RCC 7860 (cell line): ENCODE data around the gene PDCD10.

Source experiments
- DNase-seq: peaks from one replicate; pipeline ENCODE4 v3.0.0-alpha.2; 2015; ENCODE audit warnings: low spot score
- FAIRE-seq: peaks from 2 replicates; lab custom pipeline; 2012; peaks lifted over from hg19 to GRCh38; lab: Jason Lieb, UNC

The PDCD10 gene

DNA sequence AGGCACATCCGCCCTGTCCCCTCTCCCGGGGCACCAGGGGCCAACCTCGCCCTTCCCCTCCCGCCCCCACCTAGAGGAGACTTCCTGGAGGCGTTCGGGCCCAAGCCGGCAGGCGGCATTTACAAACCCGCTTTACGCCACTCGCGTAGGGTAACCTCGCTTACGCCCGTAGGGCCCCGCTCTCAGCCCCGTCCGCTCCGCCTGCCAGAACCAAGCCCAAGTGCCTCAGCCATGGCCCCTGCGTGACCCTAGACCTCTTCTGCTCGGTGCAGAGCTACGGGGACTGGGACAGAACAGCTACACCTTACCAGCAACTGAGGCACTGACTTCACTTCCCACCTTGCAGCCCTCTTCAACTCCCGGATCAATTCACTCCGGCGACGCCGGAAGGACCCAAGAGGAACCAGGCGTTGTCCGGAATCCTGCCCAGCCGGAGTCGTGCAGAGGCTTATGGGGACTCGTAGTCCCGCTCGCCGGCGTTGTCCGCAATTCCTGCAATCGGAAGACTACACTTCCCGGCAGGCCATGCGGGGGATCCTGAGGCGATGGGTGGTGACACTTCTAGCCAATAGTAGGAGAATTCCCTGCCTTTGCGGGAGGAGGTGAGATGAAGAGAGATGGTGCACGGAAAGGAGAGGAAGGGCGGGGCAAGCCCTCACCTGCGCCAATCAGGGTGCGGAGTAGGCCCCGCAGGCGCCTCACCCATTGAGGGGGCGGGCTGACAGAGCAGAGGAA, at the start of gene PDCD10:
Gene PDCD10, minus strand, starts transcription at position 395 of the 735 bp plus-strand sequence. CDS start 14,735 bp downstream, outside the sequence.
- peak; percentile 93 for FAIRE-seq

DNA sequence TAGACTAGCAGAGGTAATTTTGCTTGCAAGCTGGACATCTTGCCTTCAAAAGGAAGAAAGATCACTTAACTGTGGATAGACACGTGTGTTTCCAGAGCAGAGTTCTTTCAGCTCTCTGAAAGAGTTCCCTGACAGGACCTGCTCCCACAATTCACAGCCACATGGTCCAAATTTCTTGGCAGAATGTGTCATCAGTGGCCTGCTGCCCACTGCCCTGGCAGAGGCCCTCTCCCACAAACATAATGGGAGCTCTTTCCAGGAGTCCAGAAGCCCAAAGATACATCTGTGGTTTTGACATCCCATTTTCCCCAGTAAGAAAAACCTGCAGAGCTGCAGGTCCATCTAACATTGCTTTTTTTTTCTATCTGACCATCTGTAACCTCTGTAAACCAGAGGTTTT, 49.1 kb upstream of the PDCD10 start:
- DNase-seq = no peak
- FAIRE-seq = no peak

More for the DNA sequence above, at the start of gene PDCD10:
- peak; percentile 97 for DNase-seq

DNA sequence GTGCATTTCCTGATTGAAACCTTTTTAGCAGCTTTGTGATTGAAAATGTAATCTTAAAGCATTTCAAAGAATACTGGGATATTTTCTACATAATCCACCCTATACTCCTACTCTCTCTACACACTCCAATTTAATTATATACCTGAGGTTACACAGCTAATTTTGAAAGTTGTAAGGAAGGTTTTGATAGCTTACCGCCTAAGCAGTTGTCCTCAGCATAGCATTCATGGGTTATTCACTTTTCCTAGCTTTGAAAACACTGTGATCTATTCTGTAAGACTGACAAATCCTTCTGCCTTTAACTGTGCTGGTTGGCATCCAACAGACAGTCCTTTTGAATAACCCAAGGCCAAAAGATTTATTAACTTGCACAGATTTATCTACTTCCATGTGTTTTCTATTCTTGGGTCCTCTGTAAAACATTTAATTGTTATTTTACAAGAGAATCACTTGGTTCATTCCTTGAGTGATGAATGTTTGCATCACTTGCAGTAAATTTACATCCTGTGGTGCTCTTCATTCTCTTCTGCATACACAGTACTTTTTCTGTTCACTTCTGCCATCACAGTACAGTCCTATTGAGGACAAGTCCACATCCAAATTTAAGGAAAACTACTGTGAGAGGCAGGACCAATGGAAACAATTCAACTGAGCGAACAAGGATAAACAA, 45.7 kb upstream of the PDCD10 start:
- DNase-seq = no peak
- no peak for FAIRE-seq

DNA sequence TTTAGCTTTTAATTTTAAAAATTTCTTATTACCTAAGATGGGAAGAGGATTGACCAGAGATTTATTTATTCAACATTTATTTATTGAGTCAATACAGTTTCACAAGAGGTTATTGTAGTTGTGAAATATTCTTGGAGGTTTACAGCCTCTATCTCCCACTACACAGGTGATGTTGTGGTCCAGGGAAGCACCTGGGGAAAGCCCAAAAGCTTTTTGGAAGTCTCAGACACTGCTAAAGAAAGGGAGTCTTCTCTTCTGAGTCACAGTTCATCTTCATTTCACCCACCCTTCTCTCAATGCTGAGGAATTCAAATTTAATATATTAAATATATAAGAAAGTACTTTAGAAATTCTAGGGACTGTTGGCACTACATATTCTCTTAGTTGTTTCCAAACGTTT, 42.7 kb upstream of the PDCD10 start:
- FAIRE-seq = no peak

DNA sequence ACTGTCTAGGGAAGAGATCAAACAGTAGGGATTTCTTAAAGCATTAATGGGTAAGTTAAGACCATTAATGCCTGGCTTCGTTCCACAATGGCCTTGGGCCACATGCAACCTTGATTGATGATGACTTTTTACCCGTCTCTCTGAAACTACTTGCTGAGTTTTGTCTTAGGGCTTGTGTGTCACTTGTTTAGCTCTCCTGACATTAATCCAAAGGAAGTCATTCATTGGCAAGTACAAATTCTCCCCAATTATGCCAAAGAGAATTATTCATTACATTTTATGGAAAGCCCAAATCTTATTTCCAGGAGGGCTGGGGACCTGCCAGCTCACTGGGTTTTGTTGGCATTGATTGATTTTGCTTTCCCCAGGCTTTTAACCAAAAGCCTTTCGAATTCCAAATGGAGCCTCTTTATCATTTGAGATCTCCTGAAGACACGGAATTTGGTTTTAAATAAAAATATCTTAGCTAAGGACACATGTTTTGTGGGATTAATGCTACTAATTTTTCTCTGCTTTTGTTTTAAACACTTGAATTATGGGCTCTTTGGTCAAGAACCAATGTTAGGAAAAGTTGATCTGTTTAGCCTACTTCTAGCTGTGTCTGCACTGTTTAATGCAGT, 41.5 kb upstream of the PDCD10 start:
- FAIRE-seq (no peak), DNase-seq (no peak)

More for the DNA sequence above, 42.7 kb upstream of the PDCD10 start:
- no peak for DNase-seq

DNA sequence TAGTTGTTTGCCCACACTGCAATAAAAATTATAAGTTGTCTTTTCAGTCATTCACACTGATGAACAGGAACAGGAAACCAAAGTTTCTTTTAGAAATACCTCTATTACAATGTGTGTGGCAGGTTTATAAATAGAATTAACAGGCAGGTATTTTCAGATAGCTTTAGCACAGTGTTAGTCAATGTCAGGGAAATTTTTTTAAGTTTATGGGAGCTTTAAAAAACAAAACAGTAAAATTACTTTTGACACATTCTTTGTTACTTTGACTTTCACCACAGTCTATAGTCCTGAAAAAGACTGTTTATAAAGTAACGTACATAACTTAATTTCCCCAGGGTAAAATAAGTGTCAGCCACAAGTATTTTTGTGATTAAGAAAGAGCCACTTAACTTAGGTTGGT, 38.9 kb upstream of the PDCD10 start:
- DNase-seq = no peak
- no peak for FAIRE-seq

DNA sequence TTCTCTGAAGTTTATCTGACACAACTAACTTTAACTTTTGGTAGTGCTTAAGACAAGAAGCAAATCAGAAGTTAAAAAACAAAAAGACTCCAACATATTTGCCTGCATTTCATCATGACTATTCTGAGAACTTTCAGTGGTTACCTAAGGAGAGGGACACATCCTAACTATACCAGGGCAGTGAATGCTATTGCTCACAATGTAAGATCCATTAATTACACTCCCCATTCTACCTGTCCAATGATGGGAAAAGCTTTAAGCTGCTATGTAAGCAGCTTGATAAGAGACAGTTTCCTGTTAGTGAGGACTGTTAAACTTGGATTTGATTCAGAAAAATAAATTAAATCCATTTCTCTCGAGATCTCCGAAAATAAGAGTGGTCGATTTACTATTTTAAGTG, 38.3 kb upstream of the PDCD10 start:
- FAIRE-seq = no peak
- no peak for DNase-seq

DNA sequence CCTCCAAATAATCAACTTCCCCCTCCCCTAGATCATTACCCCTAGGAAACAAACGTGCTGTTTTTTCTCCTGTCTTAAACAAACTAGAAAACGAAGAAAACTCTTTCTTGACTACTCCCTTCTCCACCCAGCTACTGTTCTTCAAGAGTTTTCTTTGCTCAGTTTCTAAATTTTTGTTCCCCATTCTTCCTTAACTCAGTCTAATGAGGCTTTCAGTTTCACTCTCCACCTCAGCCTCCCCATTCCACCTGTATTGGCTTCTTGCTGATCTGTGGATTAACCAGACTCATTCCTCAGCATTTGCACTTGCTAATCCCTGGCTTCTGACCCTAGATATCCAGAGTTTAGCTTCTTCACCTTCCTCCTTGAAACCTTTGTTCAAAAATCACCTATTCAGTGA, 27.6 kb upstream of the PDCD10 start:
- DNase-seq = no peak
- FAIRE-seq = no peak

DNA sequence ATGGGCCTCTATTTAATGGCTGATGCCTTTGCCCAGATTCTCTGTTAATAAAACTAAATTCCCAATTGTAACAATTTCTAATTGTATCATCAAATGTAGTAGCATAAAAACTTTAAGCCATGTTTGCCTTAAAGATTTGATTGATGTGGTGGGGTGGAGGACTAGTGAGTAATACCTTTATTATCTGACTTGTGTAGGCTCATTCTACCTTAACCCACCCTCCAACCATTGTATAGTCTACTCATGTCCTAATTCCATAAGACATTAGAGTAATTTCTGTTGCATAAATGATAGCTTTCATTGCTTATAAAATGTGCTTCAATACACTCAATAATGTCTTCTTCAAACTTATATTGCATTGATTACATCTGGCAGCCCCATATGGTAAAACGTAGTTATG, 26.6 kb upstream of the PDCD10 start:
- DNase-seq = no peak
- FAIRE-seq = no peak

DNA sequence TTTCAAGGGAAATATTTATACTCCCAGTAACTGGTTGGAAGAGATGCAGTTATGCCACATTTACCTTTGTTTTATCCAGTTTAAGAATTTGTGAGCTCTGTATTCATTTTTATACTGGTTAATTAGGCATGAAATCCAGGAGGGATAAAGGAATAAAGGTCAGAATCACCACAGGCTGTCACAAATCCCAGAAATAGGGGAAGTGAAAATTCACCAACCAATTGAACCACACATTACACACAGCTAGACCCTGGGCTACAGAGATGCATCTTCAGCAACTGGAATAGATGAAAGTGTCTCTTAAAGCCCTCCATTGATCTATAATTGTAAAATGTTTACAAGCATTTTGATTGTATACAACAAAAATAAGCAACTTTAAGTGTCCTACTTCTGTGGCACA, 19.4 kb upstream of the PDCD10 start:
- FAIRE-seq (no peak), DNase-seq (no peak)

DNA sequence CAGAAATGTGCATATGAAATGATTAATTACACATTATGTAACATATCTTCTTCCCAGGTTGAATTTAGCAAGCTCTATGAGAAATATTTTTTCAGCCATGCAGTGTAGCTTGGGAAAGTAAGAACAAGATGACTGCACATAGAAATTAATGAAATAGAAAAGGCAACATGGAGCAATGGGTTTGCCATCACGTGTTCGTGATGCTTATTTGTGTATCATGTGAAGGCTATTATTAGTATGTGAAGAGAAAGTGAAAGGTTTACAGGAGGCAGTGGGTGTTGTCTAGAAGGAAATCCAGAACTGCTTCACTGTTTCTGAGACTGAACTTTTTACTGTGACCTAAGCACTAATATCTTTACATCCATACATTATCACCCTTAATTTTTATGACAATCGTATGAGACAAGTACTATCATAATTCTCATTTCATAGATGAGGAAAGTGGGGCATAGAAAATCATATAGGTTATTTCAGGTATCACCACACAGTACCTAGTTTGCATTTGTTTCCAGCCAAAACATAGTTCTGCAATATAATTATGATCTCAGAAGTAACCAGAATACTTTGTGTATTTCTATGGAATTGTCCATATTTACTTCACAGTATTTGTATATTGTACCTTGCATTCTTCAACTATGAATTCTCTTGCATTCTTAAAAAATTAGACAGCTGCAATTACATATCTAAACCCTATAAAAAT, 15.7 kb upstream of the PDCD10 start:
- FAIRE-seq (no peak), DNase-seq (no peak)

DNA sequence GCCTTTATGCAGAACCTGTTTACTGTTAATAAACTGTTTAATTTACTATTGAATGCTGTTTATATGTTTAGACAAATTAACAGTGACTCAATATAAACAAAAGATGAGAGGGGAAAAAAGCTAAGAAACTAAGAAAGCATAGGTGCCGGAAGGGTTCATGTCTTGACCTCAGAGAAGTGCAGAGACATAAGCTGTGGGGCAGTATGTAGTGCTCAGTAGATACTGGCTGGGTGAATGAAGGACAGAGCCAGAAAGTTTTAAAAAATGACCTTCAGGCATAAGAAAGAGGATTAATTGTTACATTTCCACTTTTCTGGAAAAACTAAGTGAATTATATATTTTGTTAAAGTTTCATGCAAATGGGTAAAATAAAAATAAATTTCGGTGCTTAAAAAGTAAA, 15.0 kb upstream of the PDCD10 start:
- DNase-seq = no peak
- no peak for FAIRE-seq

DNA sequence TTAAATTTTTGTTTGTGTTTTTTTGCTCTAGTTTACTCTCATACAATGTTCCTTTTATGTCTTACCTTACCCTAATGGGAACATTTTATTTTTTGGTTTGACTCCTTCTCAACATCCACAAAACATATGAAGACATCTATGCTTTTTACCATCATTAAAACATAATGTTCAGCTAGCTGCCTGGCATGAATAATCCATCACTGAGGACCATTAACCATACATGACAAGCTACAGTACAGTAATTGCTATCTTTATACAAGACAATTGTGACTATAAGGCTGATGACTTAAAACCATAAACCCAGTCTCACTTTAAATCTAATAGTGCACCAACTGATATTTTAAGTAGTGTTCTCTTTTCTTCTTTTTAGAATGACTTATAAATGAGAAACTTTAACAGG, 14.5 kb upstream of the PDCD10 start:
- FAIRE-seq (no peak), DNase-seq (no peak)

DNA sequence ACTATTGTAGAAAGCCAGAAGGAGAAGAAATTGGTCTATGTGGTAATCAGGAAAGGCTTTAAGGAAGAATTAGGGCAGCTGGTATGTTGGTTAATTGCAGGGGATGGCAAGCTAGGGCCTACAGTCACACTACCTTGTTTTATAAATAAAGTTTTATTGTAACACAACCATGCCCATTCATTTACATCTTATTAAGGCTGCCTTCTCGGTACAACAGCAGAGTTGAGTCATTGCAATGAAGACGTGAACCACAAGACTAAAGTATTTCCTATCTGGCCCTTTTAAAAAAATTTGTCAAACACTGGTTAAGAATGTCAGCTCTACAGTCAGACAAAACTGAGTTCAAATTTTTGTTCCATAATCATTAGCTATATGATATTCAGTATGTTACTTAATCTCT, 9.1 kb upstream of the PDCD10 start:
- no peak for DNase-seq
- no peak for FAIRE-seq

DNA sequence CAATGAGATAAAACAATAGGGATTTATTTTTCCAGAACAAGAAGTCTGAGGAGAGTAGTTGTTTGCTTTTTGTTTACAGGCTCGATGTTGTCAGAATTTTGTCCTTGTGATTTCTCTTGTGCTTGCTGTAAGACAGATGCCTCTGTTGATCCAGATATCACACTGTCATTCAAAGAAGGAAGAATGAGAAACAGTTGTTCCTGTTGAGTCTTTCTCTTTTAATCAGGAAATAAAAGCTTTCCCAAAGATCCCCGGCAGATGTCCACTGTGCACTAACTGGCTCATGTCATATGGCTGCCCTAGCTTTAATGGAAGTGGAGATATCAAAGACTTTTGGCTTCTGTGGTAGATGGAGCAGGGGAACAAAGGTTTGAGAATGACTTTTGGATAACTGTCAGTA, 7.6 kb upstream of the PDCD10 start:
- DNase-seq (no peak), FAIRE-seq (no peak)

DNA sequence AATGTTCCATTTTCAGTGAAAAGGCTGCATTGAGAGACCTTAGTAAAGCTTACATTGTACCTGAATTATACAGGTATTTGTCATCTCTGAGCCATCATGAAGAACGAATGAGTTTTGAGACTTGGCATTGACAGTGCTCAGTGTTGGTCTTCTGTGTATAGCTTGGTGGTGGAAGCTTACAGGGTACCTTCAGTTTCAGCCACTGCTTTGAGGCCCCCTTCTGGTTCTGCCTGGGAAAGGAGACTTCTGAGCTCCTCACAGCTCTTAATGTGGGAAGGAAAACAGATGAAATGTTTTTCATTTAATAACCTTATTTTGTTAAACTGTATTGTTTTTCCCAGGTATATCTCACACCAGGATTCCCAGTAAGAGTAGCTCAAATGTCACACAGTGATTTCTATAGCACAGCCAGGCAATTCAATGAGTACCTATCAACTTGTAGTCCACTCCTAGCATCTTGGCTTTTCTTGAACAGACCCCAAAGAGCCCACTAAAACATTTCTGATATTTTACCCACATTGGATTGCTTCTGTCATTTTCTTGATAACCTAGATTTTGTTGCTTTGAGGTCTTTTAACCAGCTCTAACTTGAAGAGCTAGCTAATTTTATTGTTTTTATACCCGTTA, 6.4 kb upstream of the PDCD10 start:
- no peak for DNase-seq
- FAIRE-seq = no peak

DNA sequence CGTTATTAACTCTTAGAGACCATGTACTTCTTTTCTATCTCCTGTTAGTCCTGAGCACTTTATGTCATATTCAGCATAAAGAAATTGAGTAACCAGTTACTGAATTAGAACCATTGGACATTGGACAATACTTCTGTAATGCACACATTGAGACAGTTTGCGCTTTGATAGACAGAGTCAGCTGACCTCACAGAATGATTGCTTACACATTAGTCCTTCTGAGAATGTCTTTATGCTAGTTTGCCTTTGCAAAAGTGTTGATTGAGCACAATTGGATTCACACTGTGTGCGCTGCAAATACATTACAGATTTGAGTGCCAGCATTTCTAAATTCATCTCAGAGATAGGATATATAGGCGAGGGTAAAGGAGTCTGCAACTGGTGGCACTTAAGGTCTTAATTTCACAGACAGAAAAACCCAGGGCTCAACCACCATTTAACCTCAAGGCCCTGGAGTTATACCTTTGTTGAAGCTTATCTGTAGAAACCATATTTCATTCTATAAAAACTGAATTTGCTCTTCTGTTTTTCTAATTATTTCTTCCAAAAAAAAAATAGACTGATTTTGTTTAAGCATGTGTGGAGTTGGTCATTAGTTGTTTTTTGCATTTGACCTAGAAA, 4.6 kb upstream of the PDCD10 start:
- DNase-seq (no peak), FAIRE-seq (no peak)

DNA sequence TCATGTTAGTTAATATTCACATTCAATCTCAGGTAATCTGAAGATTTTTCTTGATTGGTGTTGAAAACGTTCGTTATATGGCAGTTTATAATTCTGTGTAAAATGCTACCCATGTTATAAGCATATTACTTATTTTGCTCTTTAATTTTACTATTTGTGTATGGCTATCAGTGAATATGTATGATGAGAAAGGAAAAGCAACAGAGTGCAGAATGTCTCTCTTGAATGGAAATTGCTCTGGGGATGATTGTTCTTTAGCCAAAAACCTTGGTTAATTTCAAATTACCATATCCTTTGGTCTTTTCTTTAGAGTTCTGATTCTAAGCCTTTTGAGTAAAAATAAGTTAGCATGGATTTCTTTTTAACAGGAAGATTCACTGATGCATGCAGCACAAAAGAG, 3.3 kb upstream of the PDCD10 start:
- DNase-seq = no peak
- no peak for FAIRE-seq

DNA sequence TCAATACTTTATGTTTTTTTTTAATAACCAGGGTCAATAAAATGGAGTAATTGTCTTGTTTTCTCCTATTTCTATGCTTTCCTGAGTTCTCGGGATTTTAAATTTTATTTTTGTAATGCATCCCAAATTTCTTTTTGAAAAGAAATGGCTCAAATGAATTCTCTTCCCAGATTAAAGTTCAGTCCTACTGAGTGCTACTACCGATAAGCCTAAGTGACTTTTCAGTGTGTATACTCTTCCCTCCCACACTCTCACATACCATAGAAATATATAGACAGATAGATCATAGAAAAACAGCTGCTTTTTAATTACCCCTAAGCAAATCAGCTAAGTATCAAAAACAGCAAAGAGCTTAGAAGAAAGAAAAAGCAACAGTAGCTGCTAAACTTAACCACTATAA, 2.3 kb upstream of the PDCD10 start:
- DNase-seq = no peak
- no peak for FAIRE-seq

DNA sequence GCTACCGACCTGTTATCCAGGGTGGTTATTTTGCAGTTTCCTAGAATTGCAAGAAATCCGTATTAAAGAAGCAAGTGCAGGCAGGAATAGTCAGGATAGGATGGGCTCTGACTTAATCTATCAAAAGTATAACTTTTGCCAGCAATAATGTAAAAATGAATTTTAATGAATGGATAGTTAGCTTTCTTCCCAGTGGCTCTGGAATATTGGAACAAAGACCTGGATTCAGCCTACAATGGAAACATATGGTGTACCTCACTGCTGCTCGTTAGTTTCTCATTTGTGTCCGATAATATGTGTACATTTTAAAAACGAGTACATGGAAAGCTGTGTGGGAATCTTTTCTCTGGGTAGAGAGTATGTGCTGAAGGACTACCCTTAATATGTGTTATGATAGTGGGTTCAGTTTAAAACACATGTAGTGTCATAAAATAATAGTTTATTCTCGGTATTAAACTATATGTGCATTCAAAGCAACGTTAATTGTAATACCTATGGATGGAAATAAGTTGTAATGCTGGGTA, 1.6 kb upstream of the PDCD10 start:
- FAIRE-seq (no peak), DNase-seq (no peak)
